GM19452 (cell line): ENCODE data around the gene RBM47.
"Not testable (repeated sequence)": the region's sequence is repeated elsewhere in the genome, so short reads cannot be mapped to it uniquely, and the experiment has no call there.

Experiments used
- ATAC-seq: cut with Tn5 transposase; IDR thresholded peaks from one replicate; pipeline ENCODE4 v1.9.1; 2021; ENCODE audit not compliant: unreplicated experiment

The RBM47 gene

GRCh38 chr4:40418430-40419230 lies 211.0 kb downstream of the RBM47 start:
- ATAC-seq, result no peak

GRCh38 chr4:40417941-40418340 lies 211.7 kb downstream of the RBM47 start:
- ATAC-seq, result no peak

- ATAC-seq, result no peak
Measured at GRCh38 chr4:40414673-40415072, 215.0 kb downstream of the RBM47 start.

GRCh38 chr4:40412866-40413795 lies 216.5 kb downstream of the RBM47 start:
- no peak for ATAC-seq

GRCh38 chr4:40412388-40412787 lies 217.3 kb downstream of the RBM47 start:
- ATAC-seq, result no peak

GRCh38 chr4:40409835-40410234 lies 219.8 kb downstream of the RBM47 start:
- ATAC-seq, result no peak

GRCh38 chr4:40407468-40407867 lies 222.2 kb downstream of the RBM47 start:
- not testable (repeated sequence) for ATAC-seq

GRCh38 chr4:40406340-40406739 lies 223.3 kb downstream of the RBM47 start:
- ATAC-seq, result no peak

- ATAC-seq, result no peak
Measured at GRCh38 chr4:40405193-40405592, 224.5 kb downstream of the RBM47 start.

- no peak for ATAC-seq
Measured at GRCh38 chr4:40403081-40403480, 226.6 kb downstream of the RBM47 start.

GRCh38 chr4:40402556-40402955 lies 227.1 kb downstream of the RBM47 start:
- no peak for ATAC-seq

- ATAC-seq, result no peak
Measured at GRCh38 chr4:40401631-40402030, 228.0 kb downstream of the RBM47 start.

GRCh38 chr4:40401096-40401495 lies 228.6 kb downstream of the RBM47 start:
- ATAC-seq, result no peak

- no peak for ATAC-seq
Measured at GRCh38 chr4:40399578-40399977, 230.1 kb downstream of the RBM47 start.

GRCh38 chr4:40395908-40396793 lies 233.5 kb downstream of the RBM47 start:
- ATAC-seq, result no peak

- ATAC-seq, result no peak
Measured at GRCh38 chr4:40395166-40395900, 234.3 kb downstream of the RBM47 start.

GRCh38 chr4:40394236-40394635 lies 235.4 kb downstream of the RBM47 start:
- ATAC-seq, result no peak

GRCh38 chr4:40392241-40392640 lies 237.4 kb downstream of the RBM47 start:
- ATAC-seq, result not testable (repeated sequence)

- ATAC-seq, result no peak
Measured at GRCh38 chr4:40389986-40390385, 239.7 kb downstream of the RBM47 start.

GRCh38 chr4:40388239-40388638 lies 241.4 kb downstream of the RBM47 start:
- no peak for ATAC-seq
